ENCODE data around the gene MRPL52. TPM values are rescaled to one million over a fixed set of nuclear protein-coding genes. Genes with fewer than 3 reads are reported as not detected.
A peak's percentile ranks its signal among the peaks of the same experiment; 100 is the strongest.

The MRPL52 gene
- total and polyA plus RNA-seq, 10 of the 15 experiments (the other 5 are each of a cell fraction or from before 2014, with no cell fraction given): 51.7 to 541 (median 142) TPM

DNA sequence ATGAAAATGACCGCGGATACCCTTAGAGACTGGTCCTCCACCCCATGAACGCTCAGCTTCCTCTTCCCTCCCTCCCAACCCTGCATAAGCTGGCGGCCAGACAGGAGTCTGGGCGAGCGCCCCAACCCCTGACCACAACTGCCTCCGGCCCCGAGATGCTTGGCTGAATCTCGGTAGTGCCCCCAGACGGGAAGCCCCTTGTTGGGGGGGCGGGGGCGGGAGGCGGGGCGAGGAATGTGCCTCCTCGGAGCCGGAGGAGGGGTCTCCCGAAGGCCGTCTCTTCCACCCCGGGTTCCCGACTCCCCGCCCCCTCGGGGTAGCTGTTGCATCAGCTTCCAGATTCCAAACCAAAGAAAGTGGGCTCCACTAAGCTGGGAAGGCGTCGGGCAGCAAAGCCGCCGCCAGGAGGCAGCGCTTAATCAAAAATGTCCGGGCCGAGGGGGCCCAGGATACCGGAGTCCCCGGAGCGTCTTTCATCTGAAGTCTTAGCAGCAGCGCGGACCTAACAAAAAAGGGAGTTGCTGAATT lies 7.1 kb upstream of the MRPL52 start (continued):
- TF ChIP-seq ZBTB11 (CRISPR knock-in tag; IDR thresholded peaks at IDR 0.05): no peak
- peak; percentile 59; the same call in 1 of the 2 replicates for TF ChIP-seq RELB (IDR thresholded peaks at IDR 0.05; ENCODE audit: low read depth)
- no peak for TF ChIP-seq TARDBP (IDR thresholded peaks at IDR 0.05; ENCODE audit: borderline replicate concordance)
- no peak for TF ChIP-seq RAD51 (IDR thresholded peaks at IDR 0.05)
- no peak for TF ChIP-seq SUPT20H (IDR thresholded peaks at IDR 0.05; ENCODE audit: borderline replicate concordance, control insufficient read depth, low read depth, low read length)
- TF ChIP-seq, protein P1, sequence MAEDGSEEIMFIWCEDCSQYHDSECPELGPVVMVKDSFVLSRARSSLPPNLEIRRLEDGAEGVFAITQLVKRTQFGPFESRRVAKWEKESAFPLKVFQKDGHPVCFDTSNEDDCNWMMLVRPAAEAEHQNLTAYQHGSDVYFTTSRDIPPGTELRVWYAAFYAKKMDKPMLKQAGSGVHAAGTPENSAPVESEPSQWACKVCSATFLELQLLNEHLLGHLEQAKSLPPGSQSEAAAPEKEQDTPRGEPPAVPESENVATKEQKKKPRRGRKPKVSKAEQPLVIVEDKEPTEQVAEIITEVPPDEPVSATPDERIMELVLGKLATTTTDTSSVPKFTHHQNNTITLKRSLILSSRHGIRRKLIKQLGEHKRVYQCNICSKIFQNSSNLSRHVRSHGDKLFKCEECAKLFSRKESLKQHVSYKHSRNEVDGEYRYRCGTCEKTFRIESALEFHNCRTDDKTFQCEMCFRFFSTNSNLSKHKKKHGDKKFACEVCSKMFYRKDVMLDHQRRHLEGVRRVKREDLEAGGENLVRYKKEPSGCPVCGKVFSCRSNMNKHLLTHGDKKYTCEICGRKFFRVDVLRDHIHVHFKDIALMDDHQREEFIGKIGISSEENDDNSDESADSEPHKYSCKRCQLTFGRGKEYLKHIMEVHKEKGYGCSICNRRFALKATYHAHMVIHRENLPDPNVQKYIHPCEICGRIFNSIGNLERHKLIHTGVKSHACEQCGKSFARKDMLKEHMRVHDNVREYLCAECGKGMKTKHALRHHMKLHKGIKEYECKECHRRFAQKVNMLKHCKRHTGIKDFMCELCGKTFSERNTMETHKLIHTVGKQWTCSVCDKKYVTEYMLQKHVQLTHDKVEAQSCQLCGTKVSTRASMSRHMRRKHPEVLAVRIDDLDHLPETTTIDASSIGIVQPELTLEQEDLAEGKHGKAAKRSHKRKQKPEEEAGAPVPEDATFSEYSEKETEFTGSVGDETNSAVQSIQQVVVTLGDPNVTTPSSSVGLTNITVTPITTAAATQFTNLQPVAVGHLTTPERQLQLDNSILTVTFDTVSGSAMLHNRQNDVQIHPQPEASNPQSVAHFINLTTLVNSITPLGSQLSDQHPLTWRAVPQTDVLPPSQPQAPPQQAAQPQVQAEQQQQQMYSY (CRISPR knock-in tag; IDR thresholded peaks at IDR 0.05): no peak
- peak; percentile 64 for TF ChIP-seq IKZF1 (conservative IDR thresholded peaks at IDR 0.05)
- no peak for TF ChIP-seq PAX5 (IDR thresholded peaks at IDR 0.05; ENCODE audit: borderline replicate concordance, low read depth, low read length)
- no peak for TF ChIP-seq ZNF274 (IDR thresholded peaks at IDR 0.05; ENCODE audit: insufficient read depth, insufficient read length)
- no peak for TF ChIP-seq ZBED1 (IDR thresholded peaks at IDR 0.05; ENCODE audit: borderline replicate concordance)
- TF ChIP-seq BCL3 (IDR thresholded peaks at IDR 0.05; ENCODE audit: borderline replicate concordance, insufficient read depth, low read depth, low read length, poor library complexity, severe bottlenecking): peak; percentile 13
- no peak for TF ChIP-seq SIX5 (IDR thresholded peaks at IDR 0.05; ENCODE audit: low read depth, low read length, severe bottlenecking)
- TF ChIP-seq SMARCA5 (IDR thresholded peaks at IDR 0.05): peak; percentile 64; the same call in 1 of the 2 replicates
- no peak for TF ChIP-seq SMAD1 (IDR thresholded peaks at IDR 0.05; ENCODE audit: low read depth, partially characterized antibody)
- no peak for TF ChIP-seq STAT1 (conservative IDR thresholded peaks at IDR 0.05)
- TF ChIP-seq IRF5 (IDR thresholded peaks at IDR 0.05; ENCODE audit: borderline replicate concordance): no peak
- TF ChIP-seq ZNF24 (IDR thresholded peaks at IDR 0.05): no peak
- TF ChIP-seq ESRRA (IDR thresholded peaks at IDR 0.05; ENCODE audit: low read length): no peak
- TF ChIP-seq SMC3 (IDR thresholded peaks at IDR 0.05; ENCODE audit: borderline replicate concordance, low read length): peak; percentile 66
- 0 out of 2 replicates have a peak, but pooled peaks have one; percentile 12 for TF ChIP-seq CREB1 (IDR thresholded peaks at IDR 0.05; ENCODE audit: low read depth)
